H1 (cell line): Measurements from ENCODE around the gene SPPL2B. TPM values are rescaled to one million over a fixed set of nuclear protein-coding genes. Genes with fewer than 3 reads are reported as not detected.

Source experiments
- CTCF ChIA-PET: fragments of 300-600 bp; sonication (Branson Sonifier 250); formaldehyde crosslinking; loops from one replicate; lab custom pipeline; 2021; ENCODE audit not compliant: partially characterized antibody; lab: Charles Lee
- POLR2A ChIA-PET: fragments of 300-600 bp; sonication (Branson Sonifier 250); formaldehyde crosslinking; loops from one replicate; lab custom pipeline; 2021; ENCODE audit warnings: inconsistent platforms; ENCODE audit not compliant: partially characterized antibody; lab: Charles Lee
- DNase-seq, 2 experiments: peaks; one replicate each; pipeline versions ENCODE4 v3.0.0 to v3.0.0-alpha.2; 2010 to 2022; ENCODE audit warnings: low spot score in 2 of 2, low read depth in 1 of 2, mixed read lengths in 1 of 2
- FAIRE-seq: peaks from 2 replicates; lab custom pipeline; 2011; peaks lifted over from hg19 to GRCh38; lab: Jason Lieb, UNC
- H2AFZ ChIP-seq: 2 replicates; pipeline ENCODE4 v1.8.1; 2012; ENCODE audit warnings: low read length, inconsistent platforms
- H2AK5ac ChIP-seq: 2 replicates; pipeline ENCODE4 v1.6.1; 2013; ENCODE audit warnings: low read depth, low read length
- H2BK120ac ChIP-seq: replicated peaks from 2 replicates; pipeline ENCODE3; 2013; ENCODE audit warnings: low read depth, low read length, inconsistent platforms
- H2BK12ac ChIP-seq: 2 replicates; pipeline ENCODE4 v1.6.1; 2013; ENCODE audit warnings: low read depth, low read length
- H2BK15ac ChIP-seq: 2 replicates; pipeline ENCODE4 v1.6.1; 2013; ENCODE audit warnings: low read length
- H2BK20ac ChIP-seq: 2 replicates; pipeline ENCODE4 v1.6.1; 2013; ENCODE audit warnings: low read length
- H2BK5ac ChIP-seq: 2 replicates; pipeline ENCODE4 v1.6.1; 2013; ENCODE audit warnings: low read depth, low read length
- H3K14ac ChIP-seq: 2 replicates; pipeline ENCODE4 v1.6.1; 2013; ENCODE audit warnings: inconsistent platforms; ENCODE audit not compliant: insufficient read length
- H3K18ac ChIP-seq: 2 replicates; pipeline ENCODE4 v1.6.1; 2013; ENCODE audit warnings: low read length; ENCODE audit errors: extremely low read depth
- H3K23ac ChIP-seq: 2 replicates; pipeline ENCODE4 v1.6.1; 2013; ENCODE audit warnings: inconsistent platforms; ENCODE audit not compliant: insufficient read length
- H3K23me2 ChIP-seq: 2 replicates; pipeline ENCODE4 v1.6.1; 2013; ENCODE audit warnings: low read depth, low read length
- H3K27ac ChIP-seq: 2 replicates; pipeline ENCODE4 v1.6.1; 2011; ENCODE audit warnings: low read depth, low read length, inconsistent platforms
- H3K27me3 ChIP-seq, 4 experiments: replicated peaks in 1 of 4; 1 replicate in 1 of 4; 2 replicates in 3 of 4; pipeline versions ENCODE4 v1.6.1 to v1.8.1; 2011 to 2013; ENCODE audit warnings: low read length in 3 of 4, mild to moderate bottlenecking in 3 of 4, inconsistent platforms in 2 of 4, mixed read lengths in 2 of 4, moderate library complexity in 1 of 4; ENCODE audit not compliant: control insufficient read depth in 3 of 4, insufficient read depth in 3 of 4; ENCODE audit errors: extremely low read depth in 1 of 4
- H3K36me3 ChIP-seq, 4 experiments: 2 replicates each; pipeline versions ENCODE4 v1.6.1 to v1.8.1; 2011 to 2013; ENCODE audit warnings: mild to moderate bottlenecking in 4 of 4, low read length in 3 of 4, moderate library complexity in 2 of 4, control low read depth in 1 of 4, inconsistent platforms in 1 of 4; ENCODE audit not compliant: insufficient read depth in 4 of 4, control insufficient read depth in 2 of 4
- H3K4ac ChIP-seq: replicated peaks from 2 replicates; pipeline ENCODE3; 2013; ENCODE audit warnings: low read length, low read depth, mixed read lengths, inconsistent platforms; ENCODE audit not compliant: insufficient read length
- H3K4me1 ChIP-seq, 4 experiments: replicated peaks in 1 of 4; 1 replicate in 1 of 4; 2 replicates in 3 of 4; pipeline versions ENCODE4 v1.6.1 to v1.8.1; 2011 to 2013; ENCODE audit warnings: low read length in 3 of 4, inconsistent platforms in 2 of 4, mixed read lengths in 1 of 4; ENCODE audit not compliant: insufficient read depth in 4 of 4, control insufficient read depth in 3 of 4
- H3K4me2 ChIP-seq, 2 experiments: 2 replicates each; pipeline versions ENCODE4 v1.6.1 to v1.8.1; 2011 to 2013; ENCODE audit warnings: low read depth in 2 of 2, low read length in 2 of 2, control low read depth in 1 of 2, inconsistent platforms in 1 of 2, mild to moderate bottlenecking in 1 of 2; ENCODE audit not compliant: insufficient read depth in 1 of 2
- H3K4me3 ChIP-seq, 4 experiments: fragments of 200-600, 300-600 bp in 1 of 4; sonication (generic), shearing (Covaris generic), sonication (Bioruptor Twin) in 1 of 4; 2 replicates each; pipeline versions ENCODE4 v1.5.1 to v1.8.1; 2011 to 2016; ENCODE audit warnings: low read length in 4 of 4, low read depth in 3 of 4, control low read depth in 2 of 4, inconsistent platforms in 2 of 4, mild to moderate bottlenecking in 2 of 4, mixed read lengths in 1 of 4, moderate library complexity in 1 of 4; ENCODE audit not compliant: insufficient read depth in 2 of 4; ENCODE audit errors: extremely low read depth in 1 of 4
- H3K56ac ChIP-seq: replicated peaks from 2 replicates; pipeline ENCODE3; 2013; ENCODE audit warnings: low read depth, mild to moderate bottlenecking, mixed read lengths, low read length, inconsistent platforms; ENCODE audit not compliant: insufficient read length
- H3K79me1 ChIP-seq: 2 replicates; pipeline ENCODE4 v1.6.1; 2013; ENCODE audit warnings: low read depth, low read length, control low read depth
- H3K79me2 ChIP-seq, 2 experiments: 2 replicates each; pipeline versions ENCODE4 v1.6.1 to v1.8.1; 2012 to 2013; ENCODE audit warnings: low read length in 2 of 2, mild to moderate bottlenecking in 2 of 2, inconsistent platforms in 1 of 2; ENCODE audit not compliant: insufficient read depth in 2 of 2, control insufficient read depth in 1 of 2
- H3K9ac ChIP-seq, 4 experiments: replicated peaks in 1 of 4; 1 replicate in 1 of 4; 2 replicates in 3 of 4; pipeline versions ENCODE4 v1.6.1 to v1.8.1; 2011 to 2013; ENCODE audit warnings: low read depth in 3 of 4, low read length in 3 of 4, control low read depth in 2 of 4, mild to moderate bottlenecking in 2 of 4, moderate library complexity in 2 of 4, inconsistent platforms in 1 of 4; ENCODE audit errors: extremely low read depth in 1 of 4
- H3K9me3 ChIP-seq, 2 experiments: 2 replicates each; pipeline versions ENCODE4 v1.6.1 to v1.8.1; 2012 to 2013; ENCODE audit warnings: mild to moderate bottlenecking in 2 of 2, moderate library complexity in 2 of 2, control low read depth in 1 of 2, inconsistent platforms in 1 of 2, low read depth in 1 of 2, low read length in 1 of 2, mixed read lengths in 1 of 2; ENCODE audit not compliant: insufficient read depth in 2 of 2
- H4K20me1 ChIP-seq, 2 experiments: replicated peaks in 1 of 2; 2 replicates each; pipeline versions ENCODE3 to v1.8.1; 2011 to 2013; ENCODE audit warnings: inconsistent platforms in 2 of 2, low read length in 2 of 2, mild to moderate bottlenecking in 1 of 2; ENCODE audit not compliant: insufficient read depth in 2 of 2, control insufficient read depth in 1 of 2
- H4K5ac ChIP-seq: 2 replicates; pipeline ENCODE4 v1.6.1; 2013; ENCODE audit warnings: low read length, low read depth, mixed read lengths, inconsistent platforms; ENCODE audit not compliant: insufficient read length
- H4K8ac ChIP-seq: 2 replicates; pipeline ENCODE4 v1.8.0; 2013; ENCODE audit warnings: mild to moderate bottlenecking, moderate library complexity, low read length, inconsistent platforms; ENCODE audit not compliant: insufficient read depth; ENCODE audit errors: extremely low read depth
- H4K91ac ChIP-seq: replicated peaks from 2 replicates; pipeline ENCODE3; 2013; ENCODE audit warnings: low read length, mixed read lengths, inconsistent platforms; ENCODE audit not compliant: insufficient read length
- BACH1 ChIP-seq: IDR thresholded peaks from 2 replicates; pipeline ENCODE4 v1.6.1; 2012; ENCODE audit warnings: low read length, improper control_type of control experiment
- BCL11A ChIP-seq, 2 experiments: IDR thresholded peaks; one replicate each; pipeline ENCODE4 v1.6.1; 2011; ENCODE audit warnings: low read depth in 2 of 2, low read length in 2 of 2, mild to moderate bottlenecking in 2 of 2
- CBX5 ChIP-seq: fragments of 300-800, 300-1000 bp; sonication (generic); IDR thresholded peaks from 2 replicates; pipeline ENCODE4 v1.7.1; 2016; ENCODE audit warnings: antibody characterized with exemption, low read length, low read depth
- CBX8 ChIP-seq: fragments of 300-800, 300-1000 bp; sonication (generic); IDR thresholded peaks from 2 replicates; pipeline ENCODE4 v1.7.1; 2016; ENCODE audit warnings: low read depth, low read length, borderline replicate concordance
- GTF2F1 ChIP-seq: IDR thresholded peaks from 2 replicates; pipeline ENCODE4 v1.6.1; 2012; ENCODE audit warnings: low read depth, low read length, improper control_type of control experiment, borderline replicate concordance
- JUN ChIP-seq: IDR thresholded peaks from 2 replicates; pipeline ENCODE4 v1.6.1; 2011; ENCODE audit warnings: low read depth, mild to moderate bottlenecking, improper control_type of control experiment, low read length
- MAFK ChIP-seq: IDR thresholded peaks from 2 replicates; pipeline ENCODE4 v1.6.1; 2012; ENCODE audit warnings: low read depth, mild to moderate bottlenecking, improper control_type of control experiment, low read length
- RFX5 ChIP-seq: IDR thresholded peaks from 2 replicates; pipeline ENCODE4 v1.6.1; 2011; ENCODE audit warnings: low read depth, low read length, improper control_type of control experiment, borderline replicate concordance
- SAP30 ChIP-seq: fragments of 300-600 bp; sonication (generic); IDR thresholded peaks from 2 replicates; pipeline ENCODE4 v1.7.1; 2012; ENCODE audit warnings: low read length, moderate library complexity, mild to moderate bottlenecking, inconsistent platforms; ENCODE audit not compliant: insufficient read depth, insufficient replicate concordance
- SIX5 ChIP-seq: IDR thresholded peaks from 2 replicates; pipeline ENCODE4 v1.6.1; 2011; ENCODE audit warnings: mild to moderate bottlenecking, low read depth, low read length
- YY1 ChIP-seq: IDR thresholded peaks from 2 replicates; pipeline ENCODE4 v1.6.1; 2011; ENCODE audit warnings: low read depth, mild to moderate bottlenecking, low read length
- ZNF274 ChIP-seq: IDR thresholded peaks from 2 replicates; pipeline ENCODE4 v1.7.0; 2012; ENCODE audit warnings: low read length, borderline replicate concordance; ENCODE audit errors: extremely low read depth
- WGBS, 2 experiments: shearing (Covaris generic) in 1 of 2; methylation state at CpG; one replicate each; pipeline versions ENCODE4 v1.1.6 to v1.1.7; 2013 to 2015; ENCODE audit warnings: low lambda C conversion rate in 2 of 2, mixed read lengths in 2 of 2, inconsistent platforms in 1 of 2, low coverage in 1 of 2, missing lambda C conversion rate in 1 of 2; ENCODE audit not compliant: insufficient replicate concordance in 2 of 2, insufficient coverage in 1 of 2, insufficient read length in 1 of 2; ENCODE audit errors: extremely low coverage in 1 of 2, missing lambda C conversion rate in 1 of 2; 5-methylcytosine and 5-hydroxymethylcytosine counted together
- polyA plus RNA-seq, 7 experiments: library from polyadenylated mRNA; depleted of rRNA in 3 of 7; stranded (reverse) in 5 of 7; unstranded in 2 of 7; fragments of >200 nt in 5 of 7; fragments of 200-250 nt in 2 of 7; gene quantifications; 1 replicate in 5 of 7; 2 replicates in 1 of 7; 4 replicates in 1 of 7; pipeline versions ENCODE4 v1.2.1 to v1.2.3, GENCODE V29; 2011 to 2013; ENCODE audit warnings: missing spikeins in 2 of 7, mixed read lengths in 2 of 7
- total RNA-seq: library from RNA; stranded (reverse); fragmentation: NEBNext Ultra II Directional; extraction: Animal tissue kit (Norgen Biotek cat#: 25700); gene quantifications from 2 replicates; pipeline ENCODE4 v1.2.1, GENCODE V29; 2021
- TF ChIP-seq, protein P1 (sequence below): IDR thresholded peaks from 2 replicates; pipeline ENCODE4 v1.6.1; 2011; ENCODE audit warnings: low read depth, mild to moderate bottlenecking, low read length; ENCODE audit not compliant: insufficient read depth

The SPPL2B gene
- total and polyA plus RNA-seq, 2 of the 8 experiments (the other 6 are each of a cell fraction or from before 2014, with no cell fraction given) = 34.8 to 55.7 TPM

DNA sequence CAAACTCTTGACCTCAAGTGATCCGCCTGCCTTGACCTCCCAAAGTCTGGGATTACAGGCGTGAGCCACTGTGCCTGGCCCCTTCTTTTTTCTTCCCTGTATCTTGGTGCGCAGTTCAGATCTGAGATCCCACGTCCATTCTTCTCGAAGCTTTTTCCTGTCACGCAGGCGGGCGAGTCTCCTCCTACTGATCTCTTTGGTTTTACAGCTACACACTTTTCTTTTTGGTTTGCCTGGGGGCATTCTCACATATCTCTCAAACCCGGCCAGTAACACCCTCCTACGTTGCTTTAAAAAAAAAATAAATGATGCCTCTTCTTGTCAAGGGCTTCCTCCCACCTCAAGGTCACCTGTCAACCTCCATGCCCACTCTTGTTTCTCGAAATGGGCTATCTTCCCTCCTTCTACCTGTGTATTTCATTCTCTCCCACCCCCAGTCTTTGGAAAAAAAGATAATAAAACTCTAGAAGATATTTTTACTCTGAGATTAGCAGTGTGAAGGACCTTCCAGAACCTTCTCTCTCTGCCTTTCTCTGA lies 43.7 kb downstream of the SPPL2B start:
- WGBS, 2 experiments = 87% methylated on average over 11 of the region's 11 CpGs; no CpG with 5 or more reads in 1 of the 2 experiments
- CTCF ChIA-PET = interaction anchor here (1.2 to 2.3 kb wide), 3 partner anchors 18 to 24 kb away, joined by 4 to 5 read pairs (median 5); no protein-coding TSS in a partner anchor
- H3K14ac ChIP-seq = no peak overlapping the region
- no peak overlapping the region for H3K56ac ChIP-seq
- H3K4ac ChIP-seq = no peak overlapping the region
- H4K20me1 ChIP-seq = no peaks in the 10 kb centered on the region
- no peak overlapping the region for H4K91ac ChIP-seq
- H4K8ac ChIP-seq = no peak overlapping the region
- no peak overlapping the region for H3K9ac ChIP-seq
- POLR2A ChIA-PET = interaction anchor here (1.0 to 1.4 kb wide), 2 partner anchors 23 to 44 kb away, joined by 4 read pairs; partner anchors contain the start of genes LSM7 and SPPL2B
- no peaks in the 10 kb centered on the region for H3K36me3 ChIP-seq
- H2BK12ac ChIP-seq = no peak overlapping the region
- no peak overlapping the region for H2AK5ac ChIP-seq
- H3K27me3 ChIP-seq = no peaks in the 10 kb centered on the region
- H3K23ac ChIP-seq = no peak overlapping the region
- H3K4me3 ChIP-seq = no peak overlapping the region
- H3K79me1 ChIP-seq = no peaks in the 10 kb centered on the region; the same call in 1 of the 2 replicates
- H2BK5ac ChIP-seq = no peak overlapping the region
- no peak overlapping the region for H2BK20ac ChIP-seq
- no peaks in the 10 kb centered on the region for H3K4me1 ChIP-seq
- no peaks in the 10 kb centered on the region for H3K23me2 ChIP-seq
- H3K18ac ChIP-seq = no peak overlapping the region
- no peak overlapping the region for H3K4me2 ChIP-seq
- no peak for DNase-seq
- no peak overlapping the region for H4K5ac ChIP-seq
- H3K79me2 ChIP-seq = no peaks in the 10 kb centered on the region
- H2BK15ac ChIP-seq = no peak overlapping the region
- H3K9me3 ChIP-seq = peaks cover 0 to 2% of the 10 kb centered on the region in 2 experiments; a peak in 2 of 4 replicates
- no peak overlapping the region for H2AFZ ChIP-seq
- no peak for FAIRE-seq
- H3K27ac ChIP-seq = no peak overlapping the region
- H2BK120ac ChIP-seq = no peak overlapping the region
- TF ChIP-seq ZNF274 (no peak), YY1 (no peak), RFX5 (no peak), BCL11A (IDR thresholded peaks at IDR 0.05; ENCODE audit: low read depth in 2 of 2, low read length in 2 of 2) (no peak), MAFK (no peak), GTF2F1 (no peak), CBX5 (no peak), JUN (no peak), CBX8 (no peak), BACH1 (no peak), SAP30 (no peak), SIX5 (no peak)
- TF ChIP-seq, protein P1, sequence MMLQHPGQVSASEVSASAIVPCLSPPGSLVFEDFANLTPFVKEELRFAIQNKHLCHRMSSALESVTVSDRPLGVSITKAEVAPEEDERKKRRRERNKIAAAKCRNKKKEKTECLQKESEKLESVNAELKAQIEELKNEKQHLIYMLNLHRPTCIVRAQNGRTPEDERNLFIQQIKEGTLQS = no peak
